Measurements from ENCODE around the gene SP9. TPM values are rescaled to one million over a fixed set of nuclear protein-coding genes. Genes with fewer than 3 reads are reported as not detected.

Gene SP9
- total RNA-seq, 1 experiment from 2014 or later = not detected

DNA sequence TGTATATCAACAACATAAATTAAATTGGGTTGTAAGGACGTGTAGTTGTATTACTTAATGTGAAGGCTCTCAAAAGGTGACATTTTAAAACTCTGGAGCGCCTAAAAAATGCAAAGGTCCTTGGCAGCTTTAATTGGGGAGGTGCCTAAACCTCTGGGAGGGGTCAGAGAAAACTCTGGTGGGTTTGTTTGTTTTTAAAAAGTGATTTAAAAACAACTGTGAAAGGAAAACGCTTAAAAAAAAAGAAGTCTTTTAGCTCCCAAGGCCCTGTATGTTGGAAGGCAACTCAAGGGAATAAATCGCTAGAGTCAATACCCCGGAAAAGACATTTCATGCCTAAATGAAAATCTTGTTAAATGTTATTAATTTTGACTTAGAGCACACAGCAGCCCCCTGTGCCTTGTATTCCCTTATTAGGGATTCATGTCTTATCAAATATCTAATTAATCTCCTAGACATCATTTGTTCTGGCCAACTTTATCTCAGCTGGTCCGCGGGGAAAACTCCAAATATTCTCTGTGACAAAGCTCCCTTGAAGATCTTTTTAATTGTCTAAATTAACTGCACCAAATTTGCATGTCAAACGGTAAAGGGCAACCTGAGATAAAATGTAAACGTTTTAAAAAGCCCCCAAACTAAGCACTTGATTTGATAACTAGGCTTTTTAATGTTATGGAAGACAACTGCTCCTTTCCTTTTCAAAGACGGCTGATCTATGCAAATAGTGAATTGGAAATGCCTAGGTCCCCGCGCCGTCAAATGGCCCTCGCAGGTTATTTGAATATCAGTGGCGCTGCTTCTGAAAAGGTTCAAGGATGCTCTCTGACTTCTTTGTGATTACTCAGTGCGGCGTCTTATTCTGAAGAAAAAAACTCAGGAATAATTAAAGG is 4.2 kb downstream of the SP9 start:
- Histone ChIP-seq H4K20me1 (ENCODE audit: control insufficient read depth, insufficient read depth, insufficient read length) (no peaks in the 10 kb centered on the region), H2BK120ac (ENCODE audit: low read depth, low read length, poor library complexity, severe bottlenecking) (no peak overlapping the region), H2AK5ac (ENCODE audit: insufficient read length, low read length) (no peak overlapping the region), H3K9me3 (ENCODE audit: control insufficient read depth, low read depth, low read length) (no peaks in the 10 kb centered on the region), H3T11ph (ENCODE audit: low read length) (no peak overlapping the region), H2BK20ac (ENCODE audit: low read depth, low read length, poor library complexity, severe bottlenecking) (no peak overlapping the region), H3K79me1 (ENCODE audit: insufficient read depth, low read depth, low read length, poor library complexity, severe bottlenecking) (no peaks in the 10 kb centered on the region), H3K27ac (ENCODE audit: insufficient read length, low read depth, low read length) (no peak overlapping the region), H3K4me2 (ENCODE audit: insufficient read depth, insufficient read length, low read length) (no peak overlapping the region), H3K27me3 (ENCODE audit: insufficient read depth, low read length) (peaks cover 75% of the 10 kb centered on the region), H4K5ac (ENCODE audit: insufficient read length, low read depth, low read length) (no peak overlapping the region), H3K56ac (ENCODE audit: insufficient read length, low read depth, low read length) (no peak overlapping the region), H2AFZ (ENCODE audit: low read length) (no peak overlapping the region), H3K9ac (ENCODE audit: extremely low read depth, insufficient read length, low read length) (no peak overlapping the region), H3K23me2 (ENCODE audit: insufficient read length, low read depth, low read length, poor library complexity, severe bottlenecking) (peaks cover 48% of the 10 kb centered on the region), H2BK5ac (ENCODE audit: insufficient read length, low read length) (no peak overlapping the region), H2BK15ac (ENCODE audit: low read depth, low read length) (no peak overlapping the region), H3K4me1 (ENCODE audit: insufficient read depth, low read length) (no peaks in the 10 kb centered on the region; the same call in 1 of the 2 replicates), H3K4ac (ENCODE audit: low read depth, low read length) (no peak overlapping the region), H3K23ac (ENCODE audit: insufficient read length, low read depth, low read length) (no peak overlapping the region), H3K79me2 (ENCODE audit: insufficient read depth, low read length) (no peaks in the 10 kb centered on the region), H4K8ac (replicated peaks; ENCODE audit: insufficient read length, low read depth, low read length) (no peak overlapping the region), H2BK12ac (ENCODE audit: insufficient read length, low read depth, low read length) (no peak overlapping the region), H3K14ac (ENCODE audit: insufficient read depth, low read length) (no peak overlapping the region), H3K18ac (ENCODE audit: insufficient read length, low read depth, low read length) (no peak overlapping the region), H4K91ac (ENCODE audit: insufficient read length, low read depth, low read length) (no peak overlapping the region)
- peak; percentile 73 for DNase-seq
- Mint-ChIP-seq H3K27ac (no peak overlapping the region), H3K9me3 (peaks cover 0 to 12% of the 10 kb centered on the region in 2 experiments; a peak in 1 of 5 replicates), H3K4me3 (peak overlapping the region in 1 of 2 experiments; percentile 62; a peak in 2 of 5 replicates), H3K36me3 (ENCODE audit: insufficient read depth in 1 of 3, low read depth in 3 of 3) (peaks cover 0 to 3% (median 0%) of the 10 kb centered on the region in 3 experiments; a peak in 1 of 7 replicates), H3K27me3 (ENCODE audit: low read depth) (peaks cover 97% of the 10 kb centered on the region), H3K4me1 (peaks cover 43 to 53% of the 10 kb centered on the region in 2 experiments)
- TF ChIP-seq, protein P1, sequence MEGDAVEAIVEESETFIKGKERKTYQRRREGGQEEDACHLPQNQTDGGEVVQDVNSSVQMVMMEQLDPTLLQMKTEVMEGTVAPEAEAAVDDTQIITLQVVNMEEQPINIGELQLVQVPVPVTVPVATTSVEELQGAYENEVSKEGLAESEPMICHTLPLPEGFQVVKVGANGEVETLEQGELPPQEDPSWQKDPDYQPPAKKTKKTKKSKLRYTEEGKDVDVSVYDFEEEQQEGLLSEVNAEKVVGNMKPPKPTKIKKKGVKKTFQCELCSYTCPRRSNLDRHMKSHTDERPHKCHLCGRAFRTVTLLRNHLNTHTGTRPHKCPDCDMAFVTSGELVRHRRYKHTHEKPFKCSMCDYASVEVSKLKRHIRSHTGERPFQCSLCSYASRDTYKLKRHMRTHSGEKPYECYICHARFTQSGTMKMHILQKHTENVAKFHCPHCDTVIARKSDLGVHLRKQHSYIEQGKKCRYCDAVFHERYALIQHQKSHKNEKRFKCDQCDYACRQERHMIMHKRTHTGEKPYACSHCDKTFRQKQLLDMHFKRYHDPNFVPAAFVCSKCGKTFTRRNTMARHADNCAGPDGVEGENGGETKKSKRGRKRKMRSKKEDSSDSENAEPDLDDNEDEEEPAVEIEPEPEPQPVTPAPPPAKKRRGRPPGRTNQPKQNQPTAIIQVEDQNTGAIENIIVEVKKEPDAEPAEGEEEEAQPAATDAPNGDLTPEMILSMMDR (conservative IDR thresholded peaks at IDR 0.05) = no peak
- WGBS (ENCODE audit: extremely low coverage, insufficient read length, low lambda C conversion rate) = no CpG with 5 or more reads among the region's 17 CpGs
